HFFc6 (cell line): ENCODE results near the gene SCAF4. TPM values are rescaled to one million over a fixed set of nuclear protein-coding genes. Genes with fewer than 3 reads are reported as not detected.
"Not testable (repeated sequence)": the region's sequence is repeated elsewhere in the genome, so short reads cannot be mapped to it uniquely, and the experiment has no call there.

Source experiments
- DNase-seq: peaks from one replicate; pipeline ENCODE4 v3.0.0-alpha.2; 2018
- H3K27ac Mint-ChIP-seq: 2 replicates; pipeline ENCODE4 v1.8.0; 2020; ENCODE audit warnings: mild to moderate bottlenecking, mixed read lengths
- H3K27me3 Mint-ChIP-seq: 2 replicates; pipeline ENCODE4 v1.8.0; 2021; ENCODE audit warnings: mild to moderate bottlenecking, moderate library complexity, mixed read lengths; ENCODE audit not compliant: insufficient read depth
- H3K36me3 Mint-ChIP-seq: 2 replicates; pipeline ENCODE4 v1.8.0; 2021; ENCODE audit warnings: low read depth, mixed read lengths
- H3K4me1 Mint-ChIP-seq: 2 replicates; pipeline ENCODE4 v1.8.0; 2020; ENCODE audit warnings: low read depth, mixed read lengths
- H3K4me3 Mint-ChIP-seq: 2 replicates; pipeline ENCODE4 v1.8.0; 2020; ENCODE audit warnings: mild to moderate bottlenecking, moderate library complexity, mixed read lengths
- H3K9me3 Mint-ChIP-seq: 2 replicates; pipeline ENCODE4 v1.8.0; 2020; ENCODE audit warnings: mild to moderate bottlenecking, mixed read lengths
- total RNA-seq, 6 experiments: library from RNA; stranded (reverse); fragmentation: NEBNext Ultra II Directional; extraction: Animal tissue kit (Norgen Biotek cat#: 25700); gene quantifications; 2 replicates in 1 of 6; 3 replicates in 5 of 6; pipeline ENCODE4 v1.2.3, GENCODE V29; 2021
- TF ChIP-seq, protein P1 (sequence below): fragments of 200-600 bp; sonication (generic); IDR thresholded peaks from 2 replicates; pipeline ENCODE4 v1.5.0; 2021; ENCODE audit warnings: antibody characterized with exemption, mild to moderate bottlenecking

Gene SCAF4
- total RNA-seq, 6 experiments from 2014 or later, result 21.8 to 28.4 (median 26.3) TPM

GRCh38 chr21:31668651-31669491 lies 63.0 kb downstream of the SCAF4 start:
- Mint-ChIP-seq H3K27ac (peak overlapping the region; percentile 40; the same call in 1 of the 2 replicates), H3K4me1 (peaks cover 39% of the 10 kb centered on the region), H3K9me3 (no peaks in the 10 kb centered on the region), H3K36me3 (peaks cover 41% of the 10 kb centered on the region), H3K27me3 (peaks cover 2% of the 10 kb centered on the region; the same call in 1 of the 2 replicates), H3K4me3 (no peak overlapping the region)
- DNase-seq, result no peak
- TF ChIP-seq, protein P1, sequence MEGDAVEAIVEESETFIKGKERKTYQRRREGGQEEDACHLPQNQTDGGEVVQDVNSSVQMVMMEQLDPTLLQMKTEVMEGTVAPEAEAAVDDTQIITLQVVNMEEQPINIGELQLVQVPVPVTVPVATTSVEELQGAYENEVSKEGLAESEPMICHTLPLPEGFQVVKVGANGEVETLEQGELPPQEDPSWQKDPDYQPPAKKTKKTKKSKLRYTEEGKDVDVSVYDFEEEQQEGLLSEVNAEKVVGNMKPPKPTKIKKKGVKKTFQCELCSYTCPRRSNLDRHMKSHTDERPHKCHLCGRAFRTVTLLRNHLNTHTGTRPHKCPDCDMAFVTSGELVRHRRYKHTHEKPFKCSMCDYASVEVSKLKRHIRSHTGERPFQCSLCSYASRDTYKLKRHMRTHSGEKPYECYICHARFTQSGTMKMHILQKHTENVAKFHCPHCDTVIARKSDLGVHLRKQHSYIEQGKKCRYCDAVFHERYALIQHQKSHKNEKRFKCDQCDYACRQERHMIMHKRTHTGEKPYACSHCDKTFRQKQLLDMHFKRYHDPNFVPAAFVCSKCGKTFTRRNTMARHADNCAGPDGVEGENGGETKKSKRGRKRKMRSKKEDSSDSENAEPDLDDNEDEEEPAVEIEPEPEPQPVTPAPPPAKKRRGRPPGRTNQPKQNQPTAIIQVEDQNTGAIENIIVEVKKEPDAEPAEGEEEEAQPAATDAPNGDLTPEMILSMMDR, result no peak

DNA sequence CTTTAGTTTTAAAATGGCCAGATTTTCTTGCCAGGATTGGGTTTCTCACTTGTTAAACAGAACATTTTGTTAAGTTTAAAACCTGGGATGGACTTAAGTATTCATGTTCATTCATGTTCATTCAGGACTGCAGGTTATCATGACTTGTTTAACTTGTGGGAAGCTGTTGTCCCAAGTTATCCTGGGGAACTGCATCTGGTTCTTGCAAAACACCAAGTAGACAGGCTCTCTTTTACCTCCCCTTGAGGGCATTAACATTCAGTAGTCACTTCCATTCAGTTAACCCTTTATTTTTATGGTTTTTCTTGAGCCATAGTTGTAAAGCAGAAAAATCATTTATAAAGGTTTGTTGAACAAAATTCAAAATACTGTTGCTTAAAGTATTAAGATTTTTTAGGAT lies 64.3 kb downstream of the SCAF4 start:
- DNase-seq, result no peak
- H3K4me1 Mint-ChIP-seq, result peaks cover 41% of the 10 kb centered on the region
- TF ChIP-seq, protein P1, result no peak
- H3K9me3 Mint-ChIP-seq, result no peaks in the 10 kb centered on the region
- peaks cover 2% of the 10 kb centered on the region; the same call in 1 of the 2 replicates for H3K27me3 Mint-ChIP-seq
- H3K27ac Mint-ChIP-seq, result peak overlapping the region; percentile 42; the same call in 1 of the 2 replicates
- H3K4me3 Mint-ChIP-seq, result no peak overlapping the region
- peaks cover 42% of the 10 kb centered on the region for H3K36me3 Mint-ChIP-seq

DNA sequence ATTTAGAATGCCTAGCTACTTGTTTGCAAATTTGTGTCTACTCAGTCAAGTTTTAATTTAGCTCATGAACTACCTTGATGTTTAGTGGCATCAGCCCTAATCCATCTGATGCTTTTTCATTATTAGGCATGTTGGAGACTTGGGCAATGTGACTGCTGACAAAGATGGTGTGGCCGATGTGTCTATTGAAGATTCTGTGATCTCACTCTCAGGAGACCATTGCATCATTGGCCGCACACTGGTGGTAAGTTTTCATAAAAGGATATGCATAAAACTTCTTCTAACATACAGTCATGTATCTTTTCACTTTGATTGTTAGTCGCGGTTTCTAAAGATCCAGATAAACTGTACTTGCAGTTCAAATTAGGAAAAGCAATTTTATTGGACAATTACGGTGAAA lies 64.8 kb downstream of the SCAF4 start:
- Mint-ChIP-seq H3K27ac (peak overlapping the region; percentile 45; the same call in 1 of the 2 replicates), H3K9me3 (no peaks in the 10 kb centered on the region), H3K36me3 (peaks cover 45% of the 10 kb centered on the region), H3K4me1 (peaks cover 46% of the 10 kb centered on the region), H3K4me3 (no peak overlapping the region), H3K27me3 (peaks cover 2% of the 10 kb centered on the region; the same call in 1 of the 2 replicates)
- TF ChIP-seq, protein P1, result no peak
- no peak for DNase-seq

DNA sequence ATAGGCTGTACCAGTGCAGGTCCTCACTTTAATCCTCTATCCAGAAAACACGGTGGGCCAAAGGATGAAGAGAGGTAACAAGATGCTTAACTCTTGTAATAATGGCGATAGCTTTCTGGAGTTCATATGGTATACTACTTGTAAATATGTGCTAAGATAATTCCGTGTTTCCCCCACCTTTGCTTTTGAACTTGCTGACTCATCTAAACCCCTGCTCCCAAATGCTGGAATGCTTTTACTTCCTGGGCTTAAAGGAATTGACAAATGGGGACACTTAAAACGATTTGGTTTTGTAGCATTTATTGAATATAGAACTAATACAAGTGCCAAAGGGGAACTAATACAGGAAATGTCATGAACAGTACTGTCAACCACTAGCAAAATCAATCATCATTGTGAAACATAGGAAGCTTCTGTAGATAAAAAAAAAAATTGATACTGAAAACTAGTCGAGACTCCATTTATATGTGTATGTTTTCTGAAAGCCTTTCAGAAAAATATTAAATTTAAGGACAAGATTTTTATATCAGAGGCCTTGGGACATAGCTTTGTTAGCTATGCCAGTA lies 65.4 kb downstream of the SCAF4 start:
- no peak overlapping the region for H3K4me3 Mint-ChIP-seq
- TF ChIP-seq, protein P1, result no peak
- peaks cover 52% of the 10 kb centered on the region for H3K4me1 Mint-ChIP-seq
- peaks cover 48% of the 10 kb centered on the region for H3K36me3 Mint-ChIP-seq
- DNase-seq, result no peak
- H3K27me3 Mint-ChIP-seq, result peaks cover 2% of the 10 kb centered on the region; the same call in 1 of the 2 replicates
- H3K9me3 Mint-ChIP-seq, result no peaks in the 10 kb centered on the region
- peak overlapping the region; percentile 9; the same call in 1 of the 2 replicates for H3K27ac Mint-ChIP-seq

DNA sequence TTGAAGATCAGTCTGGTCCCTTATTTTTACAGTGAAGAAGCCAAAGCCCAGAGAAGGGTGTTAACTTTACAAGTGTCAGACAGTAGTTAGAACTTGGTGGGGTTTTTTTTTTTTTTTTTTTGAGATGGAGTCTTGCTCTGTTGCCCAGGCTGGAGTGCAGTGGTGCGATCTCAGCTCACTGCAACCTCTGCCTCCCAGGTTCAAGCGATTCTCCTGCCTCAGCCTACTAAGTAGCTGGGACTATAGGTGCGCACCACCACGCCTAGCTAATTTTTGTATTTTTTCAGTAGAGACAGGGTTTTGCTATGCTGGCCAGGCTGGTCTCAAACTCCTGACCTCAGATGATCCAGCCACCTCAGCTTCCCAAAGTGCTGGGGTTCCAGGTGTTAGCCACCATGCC lies 66.0 kb downstream of the SCAF4 start:
- DNase-seq, H3K9me3 Mint-ChIP-seq, H3K27ac Mint-ChIP-seq, H3K4me3 Mint-ChIP-seq, H3K27me3 Mint-ChIP-seq: not testable (repeated sequence)
- peaks cover 48% of the 10 kb centered on the region for H3K36me3 Mint-ChIP-seq
- peaks cover 59% of the 10 kb centered on the region for H3K4me1 Mint-ChIP-seq

GRCh38 chr21:31665397-31665796 lies 66.5 kb downstream of the SCAF4 start:
- TF ChIP-seq, protein P1, result no peak
- no peak for DNase-seq
- no peak overlapping the region for H3K4me3 Mint-ChIP-seq

More at GRCh38 chr21:31665397-31665796, 66.5 kb downstream of the SCAF4 start:
- Mint-ChIP-seq H3K9me3 (no peaks in the 10 kb centered on the region), H3K4me1 (peaks cover 63% of the 10 kb centered on the region), H3K27me3 (peaks cover 2% of the 10 kb centered on the region; the same call in 1 of the 2 replicates), H3K27ac (0 out of 2 replicates have a peak overlapping the region, but pooled peaks have one; percentile 4), H3K36me3 (peaks cover 50% of the 10 kb centered on the region)
